NCI-H146 treated with DMSO at 0.1 percent for 48 hours (cell line): ENCODE results near the gene DMAP1.
"Not testable (repeated sequence)": the region's sequence is repeated elsewhere in the genome, so short reads cannot be mapped to it uniquely, and the experiment has no call there.

Experiments
- DNase-seq: peaks from one replicate; lab custom pipeline; 2025; ENCODE audit not compliant: unreplicated experiment; lab: John Stamatoyannopoulos, UW

The DMAP1 gene

GRCh38 chr1:44213222-44214112 is at the start of gene DMAP1:
Gene DMAP1 (plus strand): TSS chr1:44213471. CDS start chr1:44213754, 283 bp downstream.
- DNase-seq: peak; percentile 42

GRCh38 chr1:44168520-44169098 is 44.7 kb upstream of the DMAP1 start:
- no peak for DNase-seq

- no peak for DNase-seq
These were observed 42.9 kb upstream of the DMAP1 start for GRCh38 chr1:44170281-44170823.

GRCh38 chr1:44174630-44175029 is 38.6 kb upstream of the DMAP1 start:
- no peak for DNase-seq

- no peak for DNase-seq
These were observed 12.9 kb upstream of the DMAP1 start for GRCh38 chr1:44200336-44200735.

GRCh38 chr1:44206545-44206944 is 6.7 kb upstream of the DMAP1 start:
- DNase-seq: not testable (repeated sequence)

GRCh38 chr1:44208226-44208625 is 5.0 kb upstream of the DMAP1 start:
- peak; percentile 56 for DNase-seq

- DNase-seq: no peak
These were observed 2.7 kb upstream of the DMAP1 start for GRCh38 chr1:44210595-44210994.

- no peak for DNase-seq
These were observed 683 bp upstream of the DMAP1 start for GRCh38 chr1:44212355-44213221.

GRCh38 chr1:44217809-44218410 is 4.6 kb downstream of the DMAP1 start:
- DNase-seq: no peak

- DNase-seq: no peak
These were observed 5.4 kb downstream of the DMAP1 start for GRCh38 chr1:44218503-44219300.

GRCh38 chr1:44219301-44219626 is 6.0 kb downstream of the DMAP1 start:
- no peak for DNase-seq

- DNase-seq: no peak
These were observed 6.9 kb downstream of the DMAP1 start for GRCh38 chr1:44220001-44220751.

GRCh38 chr1:44220755-44221154 is 7.5 kb downstream of the DMAP1 start:
- no peak for DNase-seq

GRCh38 chr1:44221769-44222168 is 8.5 kb downstream of the DMAP1 start:
- no peak for DNase-seq

GRCh38 chr1:44222397-44223186 is 9.3 kb downstream of the DMAP1 start:
- DNase-seq: no peak

- no peak for DNase-seq
These were observed 9.9 kb downstream of the DMAP1 start for GRCh38 chr1:44223187-44223610.

GRCh38 chr1:44225761-44226160 is 12.5 kb downstream of the DMAP1 start:
- DNase-seq: no peak

GRCh38 chr1:44227211-44227610 is 13.9 kb downstream of the DMAP1 start:
- no peak for DNase-seq
